ENCODE data around the gene MOB3B.
"Not testable (repeated sequence)": the region's sequence is repeated elsewhere in the genome, so short reads cannot be mapped to it uniquely, and the experiment has no call there.

MOB3B gene

DNA sequence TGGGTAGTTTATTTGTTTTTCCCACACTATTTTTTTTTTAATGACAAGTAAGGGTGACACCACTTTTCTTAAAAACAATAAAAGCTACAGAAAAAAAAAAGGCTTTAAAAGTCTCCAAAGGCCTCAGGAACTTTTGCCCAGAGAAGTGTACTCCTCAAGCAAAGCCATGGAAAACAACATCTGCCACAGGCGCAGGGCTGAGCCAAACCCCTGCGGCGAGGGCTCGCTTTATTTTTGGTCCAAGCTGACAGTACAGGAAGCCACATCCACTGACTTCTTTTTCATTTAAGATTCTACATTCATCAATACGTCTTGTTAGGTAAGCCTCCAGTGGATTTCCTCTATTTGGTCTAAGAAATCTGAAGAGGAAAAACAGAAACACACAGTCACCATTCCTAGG lies 57.4 kb downstream of the MOB3B start:
- DNase-seq = no peak

DNA sequence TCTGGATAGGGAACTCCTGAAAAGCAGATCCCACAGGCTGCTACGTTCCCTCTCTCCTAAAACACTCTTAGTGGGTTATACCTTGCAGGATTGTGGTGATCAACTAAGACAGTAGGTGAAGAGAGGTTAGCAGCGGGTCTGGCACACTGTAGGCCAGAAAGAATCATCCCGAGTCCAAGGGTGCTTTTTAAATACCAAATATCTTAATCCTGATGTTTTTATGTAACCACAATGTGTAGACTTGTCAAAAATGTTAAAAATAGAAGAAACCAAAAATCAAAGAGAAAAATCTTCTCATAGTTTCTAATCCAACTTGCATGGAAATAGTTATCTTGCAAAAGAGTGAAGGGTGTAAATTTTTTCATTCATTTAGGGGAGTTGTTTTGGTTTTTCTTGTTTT lies 57.8 kb downstream of the MOB3B start:
- no peak for DNase-seq

DNA sequence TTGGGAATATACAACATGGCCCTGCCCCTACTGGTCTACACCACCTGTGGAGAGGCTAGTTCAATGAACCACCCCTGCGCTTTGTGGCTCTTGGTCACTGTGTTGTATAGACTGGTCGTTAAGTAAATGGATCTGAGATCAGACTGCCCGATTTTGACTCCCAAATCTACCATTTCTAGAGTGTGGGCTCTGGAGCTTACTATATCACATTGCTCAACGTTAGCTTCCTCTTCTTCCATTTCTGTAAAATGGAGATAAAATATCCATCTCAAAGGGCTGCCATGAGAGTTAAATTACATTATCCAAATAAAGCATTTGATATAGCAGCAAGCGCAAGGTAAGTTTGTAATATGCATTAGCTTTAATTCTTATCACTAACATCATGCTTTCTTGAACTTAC lies 58.2 kb downstream of the MOB3B start:
- no peak for DNase-seq

DNA sequence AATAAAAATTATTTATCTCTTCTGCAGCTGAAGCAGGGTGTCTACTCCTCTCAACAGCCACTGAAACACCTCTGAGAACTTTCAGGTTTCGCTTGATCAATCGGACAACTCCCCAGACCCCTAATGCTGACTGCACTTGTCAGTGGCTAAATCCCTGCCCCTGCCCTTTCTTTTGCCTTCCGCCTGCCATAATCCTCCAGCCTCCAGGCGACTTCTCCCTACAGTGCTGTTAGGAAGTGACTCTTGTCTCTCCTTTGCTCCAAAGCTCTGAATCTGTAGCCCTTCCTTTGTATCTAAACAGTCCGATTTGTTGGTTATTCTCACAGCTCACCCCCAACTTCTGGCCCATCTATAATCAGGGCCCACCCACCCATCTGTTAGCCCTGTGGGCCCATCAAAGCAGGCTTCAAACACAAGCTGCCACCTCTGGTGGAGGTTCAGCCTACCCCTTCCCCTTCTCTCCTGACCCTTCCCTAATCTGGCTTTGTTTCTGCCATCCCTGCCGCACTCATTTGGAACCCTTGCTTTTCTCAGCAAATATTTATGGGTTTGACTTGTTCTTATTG lies 59.2 kb downstream of the MOB3B start:
- DNase-seq = no peak

DNA sequence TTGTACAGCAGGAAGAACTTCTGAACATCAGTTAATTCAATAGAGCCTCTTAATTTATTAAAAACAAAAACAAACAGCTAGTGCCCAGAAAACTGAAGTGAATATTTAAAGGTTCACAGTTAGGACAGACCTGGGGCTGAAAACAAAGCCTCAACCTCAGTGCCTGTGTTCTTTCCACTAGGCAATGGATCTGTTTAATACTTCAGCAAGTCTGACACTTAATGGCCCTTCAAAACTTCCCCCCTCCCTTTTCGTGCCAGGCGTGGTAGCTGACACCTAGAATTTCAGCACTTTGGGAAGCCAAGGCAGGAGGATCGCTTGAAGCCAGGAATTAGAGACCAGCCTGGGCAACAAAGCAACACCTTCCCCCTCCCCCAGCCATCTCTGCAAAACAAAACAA lies 60.1 kb downstream of the MOB3B start:
- DNase-seq = no peak

DNA sequence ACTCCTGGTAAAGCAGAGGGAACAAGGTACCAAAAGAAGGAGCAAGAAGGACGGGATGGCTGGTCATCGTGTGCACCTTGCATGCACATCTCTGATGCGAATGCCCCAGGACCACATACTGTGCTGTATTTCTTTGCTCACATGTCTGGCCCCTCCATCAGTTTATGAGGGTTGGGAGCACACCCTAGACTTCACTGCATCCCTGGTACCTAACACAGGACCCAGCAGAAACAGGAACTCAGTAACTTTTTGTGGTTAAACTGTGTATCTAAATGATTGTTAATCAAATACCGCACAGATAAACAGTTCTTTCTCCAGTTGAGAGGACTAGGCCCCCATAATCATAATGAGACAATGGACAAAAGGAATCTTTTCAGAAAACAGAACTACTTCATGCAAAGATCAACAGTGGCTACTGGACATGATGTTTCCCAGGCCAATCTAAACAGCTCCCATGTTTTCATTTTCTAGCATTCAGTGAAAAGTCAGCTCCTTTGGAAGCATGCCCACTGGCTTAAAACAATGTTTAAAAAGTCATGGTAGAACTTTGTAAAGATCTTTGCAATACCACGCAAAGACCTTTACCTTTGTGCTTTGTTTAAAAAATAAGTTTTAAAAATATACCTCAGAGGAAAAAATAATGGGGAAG lies 61.0 kb downstream of the MOB3B start:
- DNase-seq = no peak

DNA sequence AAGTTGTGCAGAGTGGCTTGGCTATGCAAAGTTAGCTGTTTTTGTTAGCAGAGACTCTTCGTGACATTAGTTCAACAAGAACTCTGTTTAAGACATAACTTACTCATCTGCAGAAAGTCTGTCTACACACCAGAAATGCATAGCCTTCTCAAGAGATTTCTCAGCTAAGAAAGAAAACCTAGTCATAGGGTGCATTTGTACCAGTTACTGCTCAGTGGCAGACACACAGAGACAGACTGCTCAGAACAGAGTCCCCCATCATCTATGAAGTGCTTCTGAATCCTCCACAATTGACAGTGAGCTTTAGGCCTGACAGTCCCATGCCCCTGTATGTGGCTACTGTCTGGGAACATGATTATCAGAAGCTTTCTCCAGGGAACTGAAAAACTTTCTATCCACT lies 61.6 kb downstream of the MOB3B start:
- no peak for DNase-seq

DNA sequence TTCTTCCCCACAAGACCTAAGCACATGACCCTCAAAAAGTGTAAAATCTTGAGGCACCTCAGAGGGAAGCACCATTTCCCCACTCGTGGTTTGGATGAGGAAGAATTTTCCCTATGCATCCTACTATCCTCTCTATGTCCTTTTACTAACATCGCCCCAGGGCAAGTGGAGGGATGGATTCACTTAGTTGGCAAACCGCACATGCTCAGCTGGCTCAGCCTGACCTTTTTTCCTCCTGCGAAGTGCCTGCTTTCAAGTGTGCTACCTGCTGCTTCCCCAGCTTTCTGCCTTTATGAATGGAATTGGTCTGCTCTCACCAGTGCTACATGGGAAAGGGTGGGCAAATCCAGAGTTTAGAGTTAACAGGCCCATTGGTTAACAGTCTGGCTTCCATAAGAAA lies 62.1 kb downstream of the MOB3B start:
- DNase-seq = no peak

DNA sequence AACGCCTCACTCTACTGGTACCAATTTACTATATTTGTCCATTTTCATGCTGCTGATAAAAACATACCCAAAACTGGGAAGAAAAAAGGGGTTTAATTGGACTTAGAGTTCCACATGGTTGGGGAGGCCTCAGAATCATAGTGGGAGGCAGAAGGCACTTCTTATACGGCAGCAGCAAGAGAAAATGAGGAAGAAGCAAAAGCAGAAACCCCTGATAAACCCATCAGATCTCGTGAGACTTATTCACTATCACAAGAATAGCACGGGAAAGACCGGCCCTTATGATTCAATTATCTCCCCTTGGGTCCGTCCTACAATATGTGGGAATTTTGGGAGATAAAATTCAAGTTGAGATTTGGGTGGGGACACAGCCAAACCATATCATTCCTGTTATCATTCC lies 63.1 kb downstream of the MOB3B start:
- DNase-seq = not testable (repeated sequence)

DNA sequence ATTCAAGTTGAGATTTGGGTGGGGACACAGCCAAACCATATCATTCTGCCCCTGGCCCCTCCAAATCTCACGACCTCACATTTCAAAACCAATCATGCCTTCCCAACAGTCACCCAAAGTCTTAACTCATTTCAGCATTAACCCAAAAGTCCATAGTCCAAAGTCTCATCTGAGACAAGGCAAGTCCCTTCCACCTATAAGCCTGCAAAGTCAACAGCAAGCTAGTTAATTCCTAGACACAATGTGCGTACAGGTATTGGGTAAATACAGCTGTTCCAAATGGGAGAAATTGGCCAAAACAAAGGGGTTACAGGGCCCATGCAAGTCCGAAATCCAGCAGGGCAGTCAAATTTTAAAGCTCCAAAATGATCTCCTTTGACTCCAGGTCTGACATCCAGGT lies 64.7 kb downstream of the MOB3B start:
- not testable (repeated sequence) for DNase-seq

DNA sequence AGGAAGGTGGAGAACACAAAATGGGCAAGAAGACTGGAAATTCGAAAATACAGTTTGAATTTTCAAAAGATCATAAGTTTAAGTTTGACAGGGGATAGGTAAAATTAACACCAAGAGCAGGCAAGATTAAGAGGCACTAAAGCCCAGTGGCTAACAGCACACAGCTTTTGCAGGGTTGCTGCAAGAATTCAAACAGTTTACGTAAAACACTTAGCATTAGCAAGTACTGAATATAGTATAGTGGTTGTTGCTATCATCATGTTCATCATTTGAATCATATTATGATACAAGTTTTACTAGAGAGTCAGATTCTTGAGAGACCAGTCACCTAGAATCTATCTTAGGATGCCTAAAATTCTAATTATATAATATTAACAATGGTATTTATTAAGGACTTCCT lies 66.8 kb downstream of the MOB3B start:
- no peak for DNase-seq

DNA sequence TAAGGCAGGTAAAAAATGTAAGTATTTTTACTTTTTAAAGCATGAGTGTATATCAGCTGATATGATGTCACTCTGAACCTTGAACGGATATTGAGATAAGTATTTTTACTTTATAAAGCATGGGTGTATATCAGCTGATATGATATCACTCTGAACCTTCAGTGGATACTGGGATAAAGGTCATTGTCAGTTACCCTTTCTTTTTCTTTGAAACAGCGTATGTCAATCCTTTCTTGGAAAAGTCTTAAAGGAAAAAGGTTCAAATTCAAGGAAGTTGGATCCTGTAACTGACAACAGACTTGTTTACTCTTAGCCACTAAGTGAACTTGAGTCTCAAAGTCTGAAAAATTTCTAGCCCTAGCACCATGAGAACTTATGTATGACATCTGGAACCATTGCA lies 67.2 kb downstream of the MOB3B start:
- DNase-seq = no peak

DNA sequence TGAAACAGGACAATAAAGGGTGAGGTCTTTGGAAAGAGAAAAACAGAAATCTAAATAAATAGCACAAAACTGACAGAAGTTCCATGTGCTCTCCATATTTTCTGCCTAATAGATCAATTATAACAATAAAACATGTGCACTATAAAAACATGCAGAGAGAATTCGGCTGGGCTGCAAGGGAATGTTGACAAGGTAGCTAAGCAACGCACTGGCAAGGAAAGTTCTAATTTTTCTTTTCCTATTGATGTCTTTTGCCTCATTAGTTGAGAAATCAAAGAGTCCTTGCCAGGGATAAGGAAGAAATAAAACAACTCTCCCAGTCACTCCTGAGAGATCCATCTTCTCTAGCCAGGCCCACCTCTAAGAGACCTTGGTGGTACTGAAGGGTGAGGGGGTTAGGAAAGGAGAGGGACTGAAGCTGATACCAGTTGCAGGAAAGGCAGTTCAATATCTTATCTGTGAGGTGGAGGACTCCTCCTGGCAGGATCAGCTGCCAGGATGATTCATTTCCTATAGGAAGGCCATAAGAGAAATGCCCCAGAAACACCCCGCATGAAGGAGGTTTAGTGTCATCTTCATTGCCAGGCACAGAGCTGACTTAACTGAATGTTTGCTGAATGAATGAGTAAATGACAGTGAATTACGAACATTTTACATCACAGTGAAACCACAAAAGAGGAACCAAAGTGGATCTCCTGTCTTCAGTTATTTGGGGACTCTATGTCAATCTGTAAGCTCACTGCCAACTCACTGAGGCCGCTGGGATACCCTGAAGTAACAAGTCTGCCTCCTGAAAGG lies 69.2 kb downstream of the MOB3B start:
- no peak for DNase-seq

DNA sequence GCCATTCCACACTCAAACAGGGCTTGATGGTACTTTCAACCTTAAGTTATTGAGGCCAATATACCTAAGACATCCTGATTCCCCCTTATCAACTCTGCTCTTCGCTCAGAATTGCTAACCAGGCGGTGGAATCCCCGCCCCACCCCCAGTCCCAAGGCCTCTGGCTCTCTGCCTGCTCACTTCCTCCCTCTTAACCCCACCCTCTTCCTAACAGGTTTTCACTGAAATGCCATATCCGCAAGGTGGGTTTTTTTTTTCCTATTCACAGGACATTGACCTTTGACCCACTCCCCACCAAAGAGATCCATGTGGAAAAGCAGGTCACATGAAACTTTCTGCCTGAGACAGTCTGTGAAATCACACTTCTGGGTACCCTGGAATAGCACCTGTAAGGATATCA lies 72.2 kb downstream of the MOB3B start:
- no peak for DNase-seq

DNA sequence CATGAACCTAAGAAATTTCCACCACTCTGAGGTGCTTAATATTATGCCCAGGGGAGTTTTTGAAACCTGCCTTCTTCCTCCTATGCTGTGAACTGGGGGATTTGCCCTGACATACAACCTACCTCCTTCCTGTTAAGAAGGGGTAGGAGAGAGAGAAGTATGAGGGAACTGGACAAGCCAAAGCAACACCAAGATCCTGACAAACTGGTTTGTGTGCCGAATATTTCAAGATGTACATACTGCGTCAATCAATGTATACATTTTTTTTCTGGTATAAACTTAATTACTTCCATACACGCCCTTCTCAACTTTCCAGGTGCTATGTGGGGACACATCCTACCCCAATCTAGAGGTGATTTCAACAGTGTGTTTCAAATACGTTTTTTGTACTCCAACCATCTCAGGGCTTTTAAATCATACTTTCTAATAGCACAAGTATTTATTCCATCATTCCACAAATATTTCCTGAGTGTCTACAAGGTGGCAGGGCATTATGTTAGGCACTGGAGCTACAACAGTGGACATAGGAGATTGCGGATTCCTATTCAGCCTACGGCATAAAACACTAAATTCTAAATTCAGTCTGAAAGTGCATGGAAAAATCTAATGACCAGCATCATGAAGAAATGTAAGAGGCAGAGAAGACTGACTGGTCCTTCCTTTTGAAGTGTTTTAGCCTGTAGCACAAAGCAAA lies 75.6 kb downstream of the MOB3B start:
- no peak for DNase-seq

DNA sequence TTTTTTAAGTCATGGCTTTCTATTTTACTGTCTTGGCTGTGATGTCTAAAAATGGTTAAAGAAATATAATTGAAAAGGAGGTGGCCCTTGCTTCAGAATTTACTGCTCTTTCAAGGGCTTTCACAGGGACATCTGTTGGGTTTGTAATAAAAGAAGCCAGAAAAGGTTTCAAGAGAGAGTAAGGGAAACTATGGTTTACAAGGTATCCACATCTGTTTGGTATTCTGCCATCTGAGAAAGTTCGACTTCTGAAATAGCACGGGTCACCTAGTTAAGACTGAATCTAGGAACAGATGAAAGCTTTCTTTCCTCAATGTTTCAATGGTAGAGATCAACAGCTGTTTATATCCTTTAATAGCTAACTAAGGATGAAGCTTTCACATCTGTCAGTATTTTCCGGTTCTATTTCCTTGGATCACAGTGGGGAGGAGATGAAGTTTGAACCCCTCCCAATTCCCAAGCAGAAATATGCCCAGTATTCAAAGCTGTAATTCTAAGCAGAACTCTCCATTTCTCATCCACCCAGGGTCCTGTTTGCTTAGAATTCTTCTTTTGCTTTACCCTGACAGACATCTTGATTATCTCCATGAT lies 78.3 kb downstream of the MOB3B start:
- DNase-seq = no peak

DNA sequence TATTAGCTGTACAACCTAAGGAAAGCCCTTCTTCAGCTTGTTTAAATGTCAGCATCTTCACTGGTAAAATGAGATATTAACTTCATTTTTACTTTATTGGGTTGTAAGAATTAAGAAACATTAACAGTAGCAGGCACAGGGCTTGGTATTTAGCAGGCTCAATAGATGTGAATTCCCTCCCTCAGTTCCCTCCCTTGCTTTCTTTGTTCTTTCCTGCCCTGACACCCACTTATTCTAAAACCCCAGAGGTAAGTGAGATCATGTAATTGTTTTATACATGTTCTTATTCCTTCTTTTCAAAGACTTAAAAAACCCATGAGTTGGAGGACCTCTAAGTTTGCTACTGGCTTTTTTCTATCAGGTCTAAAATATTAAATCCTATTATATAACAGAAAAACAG lies 78.9 kb downstream of the MOB3B start:
- DNase-seq = no peak

DNA sequence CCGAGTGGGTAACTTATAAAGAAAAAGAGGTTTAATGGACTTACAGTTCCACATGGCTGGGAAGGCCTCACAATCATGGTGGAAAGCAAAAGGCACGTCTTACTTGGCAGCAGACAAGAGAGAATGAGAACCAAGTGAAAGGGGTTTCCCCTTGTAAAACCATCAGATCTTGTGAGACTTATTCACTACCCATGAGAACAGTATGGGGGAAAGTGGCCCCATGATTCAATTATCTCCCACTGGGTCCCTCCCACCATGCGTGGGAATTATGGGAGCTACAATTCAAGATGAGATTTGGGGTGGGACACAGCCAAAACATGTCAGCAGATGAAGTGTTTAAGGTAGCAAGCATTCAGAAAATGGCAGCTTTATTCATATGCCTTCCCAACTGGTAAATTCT lies 81.3 kb downstream of the MOB3B start:
- not testable (repeated sequence) for DNase-seq

DNA sequence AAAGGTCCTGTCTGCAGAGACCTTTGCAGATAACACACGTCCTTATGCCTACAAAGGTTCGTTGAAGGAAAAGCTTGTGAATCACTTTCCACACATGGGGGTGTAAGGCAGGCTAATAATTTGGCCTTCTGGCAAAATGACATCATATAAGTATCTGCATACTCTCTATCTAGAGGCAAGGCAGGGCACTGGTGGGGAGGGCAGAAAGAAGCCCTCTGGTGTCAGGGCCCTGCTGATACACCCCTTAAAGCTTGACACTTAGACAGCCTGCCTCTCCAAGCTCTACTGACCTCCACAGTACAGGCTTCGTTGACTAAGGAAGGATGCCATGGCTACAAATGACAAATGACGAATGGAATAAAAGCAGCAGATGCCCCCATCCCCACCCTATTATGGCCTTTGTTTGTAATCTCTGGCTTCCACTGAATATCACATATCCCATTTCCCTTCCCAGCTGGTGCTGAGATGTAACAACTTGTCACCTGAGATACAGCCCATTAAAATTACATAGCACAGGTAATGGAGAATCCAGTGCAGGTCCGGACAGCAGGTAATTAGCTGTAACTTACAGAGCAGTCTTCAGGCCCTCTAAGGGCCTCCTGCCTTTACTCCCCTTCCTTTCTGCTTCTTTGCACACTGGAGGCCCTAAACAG lies 82.5 kb downstream of the MOB3B start:
- no peak for DNase-seq

DNA sequence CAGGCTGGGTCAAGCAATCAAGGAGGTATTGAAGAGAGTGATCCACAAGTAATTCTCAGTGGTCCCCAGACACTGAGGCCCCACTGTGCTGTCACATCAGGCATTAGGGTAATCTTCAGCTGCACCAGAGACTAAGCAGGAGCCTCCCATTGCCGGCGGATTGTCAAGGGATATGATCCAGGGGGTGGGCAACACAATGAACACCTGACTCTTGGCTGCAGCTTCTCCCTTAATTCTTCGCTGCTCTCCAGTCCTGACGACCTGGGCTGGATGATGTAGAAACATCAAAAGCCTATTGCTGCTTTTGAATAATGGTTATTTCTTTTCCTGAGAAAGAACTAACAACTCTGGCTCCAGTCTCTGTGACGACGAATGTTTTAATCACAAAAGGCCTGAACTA lies 83.9 kb downstream of the MOB3B start:
- DNase-seq = no peak

DNA sequence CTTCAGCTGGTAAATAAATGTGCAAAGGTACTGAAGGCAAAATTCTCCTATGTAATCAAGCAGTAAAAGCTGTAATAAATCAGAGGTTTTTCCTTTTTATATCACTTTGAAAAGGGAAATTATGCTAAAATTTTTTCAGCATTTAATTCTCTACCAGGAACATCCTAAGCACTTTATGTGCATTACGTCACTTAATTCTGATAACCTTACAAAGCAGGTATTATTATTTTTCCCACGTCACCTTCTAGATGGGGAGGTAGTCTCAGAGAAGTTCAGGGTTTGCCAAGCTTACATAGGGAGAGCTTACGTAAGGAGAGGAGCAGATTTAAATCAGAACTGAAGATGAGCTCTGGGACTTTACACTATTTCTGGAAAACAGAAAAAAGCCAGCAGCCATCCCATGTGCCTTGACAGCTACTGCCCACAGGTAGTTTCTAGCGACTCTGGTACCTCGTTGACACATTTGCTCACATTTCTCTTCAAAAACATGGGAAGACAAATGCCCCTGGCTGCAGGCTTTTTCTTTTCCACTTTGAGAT lies 84.5 kb downstream of the MOB3B start:
- no peak for DNase-seq

DNA sequence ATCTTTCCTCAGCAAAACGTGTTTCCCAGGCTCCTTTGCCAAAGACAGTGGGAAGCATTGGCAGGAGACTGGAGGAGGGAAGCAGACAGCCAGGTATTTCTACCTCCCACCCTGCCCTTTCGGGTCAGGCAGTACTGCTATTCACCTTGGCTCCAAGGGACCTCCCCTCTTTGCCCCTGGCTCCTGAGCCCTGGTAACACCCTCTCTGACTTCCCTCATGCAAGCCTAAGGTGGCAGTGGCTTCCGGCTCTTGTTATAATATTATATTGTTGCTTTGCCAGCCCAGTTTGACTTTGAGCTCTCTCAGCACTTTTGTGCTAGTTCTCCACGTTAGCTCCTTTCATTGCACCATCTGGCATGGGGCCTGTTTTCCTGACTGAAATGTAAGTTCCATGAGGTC lies 87.2 kb downstream of the MOB3B start:
- DNase-seq = no peak

DNA sequence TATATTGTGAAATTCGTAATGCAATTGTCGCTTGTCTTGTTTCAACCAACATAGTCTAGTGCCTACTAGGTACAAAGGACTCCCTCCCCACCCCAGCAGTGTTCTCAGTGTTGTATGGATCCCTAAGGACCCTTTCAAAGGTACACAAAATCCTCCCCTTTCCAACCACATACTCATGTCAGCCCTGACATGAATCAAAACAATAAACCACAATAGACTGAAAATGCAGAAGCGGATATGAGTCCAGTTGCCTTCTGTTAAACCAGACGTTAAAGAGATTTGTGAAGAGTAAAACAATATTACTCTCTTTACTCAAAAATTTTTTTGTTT lies 87.9 kb downstream of the MOB3B start:
- DNase-seq = no peak

All from activated naive CD4-positive, alpha-beta T cell treated with Interleukin-2 at 50 U/mL for 16 hours (primary cell).